Chondrocyte (in vitro differentiated cells): ENCODE data around the gene CBY1. TPM values are rescaled to one million over a fixed set of nuclear protein-coding genes. Genes with fewer than 3 reads are reported as not detected.

Experiments used
- DNase-seq: peaks from one replicate; pipeline ENCODE4 v3.0.0; 2021; ENCODE audit warnings: mixed read lengths, low spot score
- H3K27ac Mint-ChIP-seq: one replicate; pipeline ENCODE4 v1.8.0; 2021; ENCODE audit warnings: mild to moderate bottlenecking, moderate library complexity, mixed read lengths; ENCODE audit not compliant: unreplicated experiment
- H3K27me3 Mint-ChIP-seq: 2 replicates; pipeline ENCODE4 v1.8.0; 2021; ENCODE audit warnings: low read depth, mixed read lengths
- H3K36me3 Mint-ChIP-seq: 2 replicates; pipeline ENCODE4 v1.8.0; 2021; ENCODE audit warnings: low read depth, mixed read lengths
- H3K4me1 Mint-ChIP-seq: 2 replicates; pipeline ENCODE4 v1.8.0; 2021; ENCODE audit warnings: low read depth, mild to moderate bottlenecking, mixed read lengths
- H3K4me3 Mint-ChIP-seq: one replicate; pipeline ENCODE4 v1.8.0; 2021; ENCODE audit warnings: mild to moderate bottlenecking, moderate library complexity, mixed read lengths; ENCODE audit not compliant: unreplicated experiment
- H3K9me3 Mint-ChIP-seq: 2 replicates; pipeline ENCODE4 v1.8.0; 2021; ENCODE audit warnings: low read depth, mixed read lengths
- CTCF ChIP-seq: fragments of 200-600 bp; sonication (generic); IDR thresholded peaks from 2 replicates; pipeline ENCODE4 v1.5.0; 2021; ENCODE audit warnings: antibody characterized with exemption, mild to moderate bottlenecking, moderate library complexity
- total RNA-seq: library from RNA; stranded (reverse); gene quantifications from 3 replicates; pipeline ENCODE4 v1.2.1, GENCODE V29; 2021

Gene CBY1
- total RNA-seq, 1 donor from 2014 or later, result 29.9 TPM

- Mint-ChIP-seq H3K9me3 (no peaks in the 10 kb centered on the region), H3K4me3 (no peak overlapping the region), H3K27ac (no peak overlapping the region), H3K4me1 (peaks cover 64% of the 10 kb centered on the region), H3K36me3 (peaks cover 8% of the 10 kb centered on the region), H3K27me3 (no peaks in the 10 kb centered on the region)
- no peak for DNase-seq
- no peak for TF ChIP-seq CTCF
Measured at GRCh38 chr22:38713921-38714320, 57.5 kb downstream of the CBY1 start.

GRCh38 chr22:38715176-38715764 is 58.8 kb downstream of the CBY1 start:
- DNase-seq, result no peak
- no peak for TF ChIP-seq CTCF
- Mint-ChIP-seq H3K36me3 (peaks cover 8% of the 10 kb centered on the region), H3K4me1 (peaks cover 76% of the 10 kb centered on the region), H3K27ac (no peak overlapping the region), H3K9me3 (no peaks in the 10 kb centered on the region), H3K4me3 (no peak overlapping the region), H3K27me3 (no peaks in the 10 kb centered on the region)

GRCh38 chr22:38715852-38716251 is 59.4 kb downstream of the CBY1 start:
- Mint-ChIP-seq H3K4me1 (peaks cover 78% of the 10 kb centered on the region), H3K36me3 (peaks cover 8% of the 10 kb centered on the region), H3K27me3 (no peaks in the 10 kb centered on the region), H3K4me3 (no peak overlapping the region), H3K27ac (no peak overlapping the region), H3K9me3 (no peaks in the 10 kb centered on the region)
- no peak for TF ChIP-seq CTCF
- DNase-seq, result no peak

GRCh38 chr22:38716271-38716670 is 59.8 kb downstream of the CBY1 start:
- DNase-seq, result no peak
- peaks cover 78% of the 10 kb centered on the region for H3K4me1 Mint-ChIP-seq
- H3K27me3 Mint-ChIP-seq, result no peaks in the 10 kb centered on the region
- H3K9me3 Mint-ChIP-seq, result no peaks in the 10 kb centered on the region
- TF ChIP-seq CTCF, result no peak
- H3K27ac Mint-ChIP-seq, result peak overlapping the region; percentile 27
- no peak overlapping the region for H3K4me3 Mint-ChIP-seq
- H3K36me3 Mint-ChIP-seq, result peaks cover 10% of the 10 kb centered on the region

GRCh38 chr22:38716826-38717225 is 60.4 kb downstream of the CBY1 start:
- Mint-ChIP-seq H3K4me1 (peaks cover 79% of the 10 kb centered on the region), H3K27me3 (no peaks in the 10 kb centered on the region), H3K4me3 (no peak overlapping the region), H3K36me3 (peaks cover 14% of the 10 kb centered on the region), H3K9me3 (no peaks in the 10 kb centered on the region), H3K27ac (peak overlapping the region; percentile 92)
- DNase-seq, result no peak
- TF ChIP-seq CTCF, result no peak
